Hindlimb muscle (tissue), 1 donor: ENCODE data around the gene TSPOAP1. TPM values are rescaled to one million over a fixed set of nuclear protein-coding genes. Genes with fewer than 3 reads are reported as not detected.
"Not testable (repeated sequence)": the region's sequence is repeated elsewhere in the genome, so short reads cannot be mapped to it uniquely, and the experiment has no call there.

Experiments
- DNase-seq: peaks from one replicate; pipeline ENCODE4 v3.0.0-alpha.2; 2013
- polyA plus RNA-seq: library from polyadenylated mRNA; unstranded; fragments of 120-200 nt; gene quantifications from one replicate; pipeline ENCODE4 v1.2.1, GENCODE V29; 2013; ENCODE audit not compliant: insufficient read length

The TSPOAP1 gene
- polyA plus RNA-seq, 1 donor, result 5.5 TPM

DNA sequence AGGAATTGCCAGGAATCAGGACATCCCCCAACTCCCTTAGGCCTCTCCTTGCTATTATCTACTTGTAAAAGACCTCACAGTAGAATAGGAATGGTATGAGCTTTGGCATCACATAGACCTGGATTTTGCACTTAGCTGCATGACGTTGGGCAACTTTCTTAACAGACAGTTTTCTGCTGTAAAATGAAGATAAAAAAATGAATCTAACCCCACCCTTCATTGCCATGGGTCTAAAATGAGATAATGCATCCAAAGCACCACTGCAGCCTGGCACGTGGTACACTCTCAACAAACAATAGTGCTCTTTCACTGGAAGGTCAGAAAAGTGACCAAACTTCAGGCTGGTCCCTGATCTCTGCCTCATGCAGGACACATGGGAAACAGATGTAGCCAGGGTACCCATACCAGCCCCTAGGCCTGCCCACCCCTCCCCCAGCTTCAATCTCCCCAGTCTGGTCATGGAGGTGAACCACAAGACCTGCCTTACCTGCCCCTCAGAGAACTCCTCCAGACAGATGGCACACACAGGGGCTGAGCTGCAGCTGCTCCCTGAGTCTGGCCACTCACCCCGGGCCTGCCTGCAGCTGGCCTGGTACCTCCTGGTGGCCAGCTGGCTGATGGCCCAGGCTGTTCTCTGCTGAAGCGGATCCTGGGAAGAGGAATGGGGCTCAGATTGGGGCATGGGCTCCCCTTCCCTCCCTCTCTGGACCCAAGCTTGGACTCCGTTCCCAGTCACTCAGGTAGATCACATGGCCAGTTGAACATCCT lies 31.9 kb upstream of the TSPOAP1 start:
- DNase-seq, result no peak

DNA sequence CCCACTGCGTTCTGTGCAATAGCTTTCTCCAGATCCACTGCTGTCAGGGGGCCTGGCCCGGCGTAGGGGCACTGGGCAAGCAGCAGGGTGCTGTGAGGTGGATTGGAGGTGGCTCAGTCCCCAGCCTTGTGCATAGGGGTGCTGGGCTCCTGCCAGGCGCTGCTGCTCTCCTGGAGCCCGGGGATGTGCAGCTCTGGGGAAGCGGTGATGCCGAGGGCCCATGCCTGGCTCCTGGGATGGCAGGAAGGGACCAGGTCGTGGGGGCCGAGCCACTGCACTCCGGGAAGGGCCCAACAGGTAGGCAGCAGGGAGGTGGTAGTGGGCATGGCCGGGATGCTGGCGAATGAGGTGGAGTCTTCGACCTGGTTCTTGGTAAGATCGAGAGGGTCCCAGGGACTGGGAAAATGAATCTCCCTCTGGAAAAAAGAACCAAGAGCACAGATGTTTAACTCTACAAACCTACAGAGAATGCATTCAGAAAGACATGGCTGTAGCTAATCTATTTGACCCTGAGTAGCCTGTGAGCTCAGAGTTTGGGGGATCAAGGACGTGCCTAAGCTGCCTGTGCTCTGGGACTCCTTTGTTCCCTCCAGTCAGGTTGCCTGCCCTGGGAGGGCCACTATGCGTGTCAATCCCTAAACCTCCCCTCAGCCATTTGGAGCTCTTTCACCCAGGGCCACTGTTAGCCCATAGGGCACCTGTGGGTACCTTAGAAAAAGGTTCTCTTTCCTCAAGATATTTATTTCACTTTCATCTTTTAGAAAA lies 30.0 kb upstream of the TSPOAP1 start:
- DNase-seq, result no peak

DNA sequence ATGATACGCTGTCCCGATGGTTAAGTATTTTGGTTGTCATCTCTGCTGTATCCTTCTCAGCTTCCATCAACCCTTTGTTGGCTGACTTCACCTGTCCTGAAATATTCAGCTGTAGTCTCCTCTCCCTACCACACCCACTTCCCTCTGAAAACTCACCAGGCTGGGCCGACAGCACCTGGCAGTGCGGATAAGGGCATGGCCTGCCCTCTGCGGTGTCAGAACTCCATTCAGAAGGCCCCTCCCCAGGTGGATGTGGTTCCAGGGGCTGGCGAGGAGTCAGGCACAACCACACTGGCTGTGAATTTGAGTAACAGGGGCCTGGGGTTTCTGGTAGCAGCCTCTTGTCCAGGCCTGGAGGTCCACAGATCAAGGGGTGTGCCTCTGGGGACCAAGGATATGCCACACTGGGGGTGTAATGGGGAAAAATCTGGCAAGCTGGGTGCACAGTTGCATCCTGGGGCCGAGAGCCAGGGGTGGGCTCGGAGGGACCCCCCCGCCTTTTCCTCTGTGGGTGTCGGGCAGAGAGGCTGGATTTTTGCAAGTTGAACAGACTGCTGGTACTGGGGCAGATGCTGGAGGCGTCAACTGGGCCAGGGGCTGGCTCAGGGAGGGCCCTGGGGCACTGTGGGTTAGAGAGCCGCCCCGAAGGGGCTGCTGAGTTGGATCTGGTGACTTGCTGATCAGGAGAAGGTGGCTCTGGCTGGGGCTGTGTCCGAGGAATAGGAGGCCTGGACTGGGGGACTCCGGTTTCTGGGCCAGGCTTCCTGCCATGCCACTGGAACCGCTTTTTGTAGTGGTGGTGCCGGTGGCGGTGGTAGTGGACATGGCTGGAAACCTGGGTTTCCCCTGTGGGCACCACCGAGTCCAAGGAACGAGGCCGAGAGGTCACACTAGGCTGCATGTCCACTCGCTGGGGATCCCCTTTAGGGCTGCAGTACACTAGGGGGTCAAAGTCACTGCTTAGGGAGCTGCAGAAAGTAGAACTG lies 29.0 kb upstream of the TSPOAP1 start:
- no peak for DNase-seq

DNA sequence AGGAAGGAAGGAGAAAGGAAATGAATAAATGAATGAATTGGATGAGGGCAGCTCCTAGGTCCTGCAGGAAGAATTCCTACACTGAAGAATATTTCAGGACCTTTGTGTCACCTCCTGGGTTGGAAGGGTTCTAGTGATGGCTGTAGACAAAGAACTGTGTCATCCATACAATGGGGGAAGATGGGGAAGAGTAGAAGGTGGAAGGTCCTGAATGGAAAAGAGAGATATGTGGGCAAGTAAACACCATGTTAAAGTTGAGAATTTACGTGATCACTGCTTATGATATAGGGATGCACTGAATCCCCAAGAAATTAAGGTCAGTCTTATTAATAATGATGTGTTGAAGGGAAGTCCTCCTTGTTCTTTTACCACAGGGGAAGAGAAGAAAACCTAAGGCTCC lies 27.6 kb upstream of the TSPOAP1 start:
- DNase-seq, result no peak

DNA sequence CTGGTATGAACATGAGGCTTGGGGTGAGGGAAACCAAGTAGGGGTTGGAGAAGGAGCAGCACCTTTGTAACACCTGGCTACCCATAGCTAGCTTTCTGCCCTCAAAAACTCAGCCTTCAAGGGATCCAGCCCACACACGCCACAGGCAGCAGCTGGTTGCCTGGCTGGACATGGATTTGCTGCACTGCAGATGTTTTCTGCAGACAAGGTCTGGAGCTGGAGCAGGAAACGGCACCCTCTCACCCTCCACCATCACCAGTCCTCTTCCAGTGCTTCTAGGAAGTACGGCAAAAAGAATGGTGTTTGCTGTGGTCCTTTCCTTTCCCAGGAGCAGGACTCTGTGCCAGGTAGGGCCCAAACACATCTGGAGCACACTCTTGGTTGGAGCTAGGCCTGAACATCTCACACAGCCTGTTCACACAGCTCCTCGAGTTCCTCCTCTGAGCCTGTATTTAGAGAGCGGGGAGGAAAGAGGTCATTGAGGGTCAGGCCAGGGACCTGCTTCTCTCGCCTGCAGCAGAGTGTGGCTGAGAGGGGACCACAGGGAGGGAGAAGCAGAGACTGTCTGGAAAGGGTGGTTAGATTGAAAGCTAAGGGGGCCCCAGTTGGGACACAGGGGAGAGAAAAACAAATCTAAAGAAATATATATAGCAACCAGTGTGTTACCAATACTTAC lies 26.1 kb upstream of the TSPOAP1 start:
- no peak for DNase-seq

DNA sequence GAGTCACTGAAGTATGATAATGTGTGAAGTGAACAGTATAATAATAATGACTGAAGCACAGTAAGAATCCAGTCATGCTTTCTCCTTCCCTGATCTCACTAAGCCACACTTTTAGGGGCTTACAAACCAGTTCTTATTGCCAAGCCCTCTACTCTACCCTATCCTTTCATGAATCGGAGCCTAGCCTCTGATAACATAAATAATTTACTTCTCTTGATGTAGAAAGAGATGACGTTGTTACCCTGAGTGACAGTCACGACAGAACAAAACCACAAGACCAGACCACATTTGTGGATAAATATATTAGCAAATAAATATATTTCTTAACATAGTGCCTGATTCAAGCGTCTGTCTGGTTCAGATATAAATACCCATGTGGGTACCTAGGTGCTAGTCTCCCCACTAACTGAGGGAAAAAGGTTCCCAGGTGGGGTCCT lies 24.8 kb upstream of the TSPOAP1 start:
- DNase-seq, result no peak

DNA sequence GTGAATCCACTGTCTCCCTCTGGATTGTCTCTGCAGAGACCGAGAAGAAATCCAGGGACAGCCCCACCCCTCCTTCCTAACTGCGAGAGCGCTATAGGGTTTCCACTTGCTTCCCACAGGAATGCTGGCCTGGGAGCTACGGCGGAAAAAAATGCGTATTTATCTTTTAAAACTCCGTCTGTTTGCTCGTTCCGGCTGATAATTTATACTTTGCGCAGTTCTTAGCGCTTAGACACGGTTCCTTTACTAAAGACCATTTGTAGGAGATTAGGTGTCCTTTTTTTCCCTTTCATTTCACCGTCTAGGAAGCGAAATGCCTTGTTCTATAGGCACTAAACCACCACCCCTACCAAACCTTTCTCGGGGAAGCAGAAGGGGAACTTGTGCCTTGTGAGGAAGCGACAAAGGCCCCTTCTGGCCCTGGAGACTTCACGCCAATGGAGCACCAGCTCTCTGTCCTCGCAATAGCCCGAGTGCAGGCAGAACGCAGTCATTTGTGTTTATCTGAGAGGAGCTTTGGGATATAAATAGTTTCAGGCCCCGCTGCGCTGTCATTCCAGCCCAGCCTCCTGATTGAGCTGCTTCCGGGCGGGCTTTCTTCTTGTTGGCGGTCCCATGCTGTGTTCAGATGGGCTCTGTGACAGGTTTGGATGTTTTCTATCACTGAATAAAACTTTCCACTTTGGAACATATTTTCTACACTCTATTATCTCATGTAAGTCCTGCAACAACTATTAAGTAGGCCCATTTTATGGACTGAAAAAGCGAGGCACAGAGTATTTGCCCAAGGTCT lies 24.2 kb upstream of the TSPOAP1 start:
- no peak for DNase-seq

DNA sequence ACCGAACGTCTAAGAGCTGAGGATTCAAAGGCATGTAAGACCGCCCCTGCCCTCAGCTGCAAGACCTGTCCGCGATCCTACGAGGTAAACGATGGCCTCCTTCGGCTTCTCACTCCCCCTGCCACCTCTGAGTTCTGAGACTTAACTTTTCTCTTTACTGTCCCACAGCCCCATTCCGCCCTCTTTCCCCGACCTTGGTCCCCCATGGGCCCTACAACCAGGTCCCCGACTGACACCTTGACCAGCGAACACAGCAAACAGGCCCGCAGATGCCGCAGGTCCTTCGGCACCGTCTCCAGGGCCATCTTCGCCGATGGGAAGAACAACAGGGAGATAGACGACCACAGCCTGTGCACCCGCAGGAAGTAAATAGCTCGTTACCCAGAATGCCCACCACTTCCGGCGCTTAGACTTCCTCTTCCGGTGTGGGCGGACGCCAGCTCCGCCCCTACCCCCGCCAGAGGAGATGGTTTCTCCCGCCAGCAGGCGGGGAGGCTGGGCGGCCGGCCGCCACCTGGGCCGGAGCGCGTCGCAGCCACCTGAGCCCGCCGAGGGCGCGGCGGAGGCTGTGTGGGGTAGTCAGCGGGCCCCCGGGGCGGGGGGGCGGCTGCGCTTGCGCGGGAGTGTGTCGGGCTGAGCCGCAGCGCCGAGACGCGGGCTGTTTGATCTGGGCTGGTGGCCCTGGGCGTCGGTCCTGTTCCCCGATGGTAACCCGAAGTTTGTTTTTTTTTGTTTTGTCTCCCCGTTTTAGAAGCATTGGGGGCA lies 23.4 kb upstream of the TSPOAP1 start, which contains the start of gene SUPT4H1:
Gene SUPT4H1, minus strand, starts transcription at position 371 of the 765 bp plus-strand sequence. Its CDS starts 66 bp downstream, at position 305.
- peak; percentile 93 for DNase-seq

DNA sequence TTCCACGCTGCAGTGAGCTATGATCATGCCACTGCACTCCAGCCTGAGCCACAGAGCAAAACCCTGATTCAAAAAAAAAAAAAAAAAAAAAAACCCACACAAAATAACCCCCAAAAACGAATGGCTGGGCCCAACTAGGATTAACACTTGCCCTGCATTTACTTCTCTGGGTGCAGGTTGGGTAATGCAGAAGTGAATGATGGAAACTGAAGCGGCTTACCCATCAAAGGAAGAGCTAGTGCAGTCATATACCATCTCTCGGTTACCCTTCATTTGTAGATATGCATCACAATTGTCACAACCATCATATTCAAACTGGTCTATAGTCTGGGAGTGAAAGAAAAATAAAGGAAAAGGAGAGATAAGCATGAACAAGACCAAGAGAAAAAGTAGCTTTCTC lies 22.6 kb upstream of the TSPOAP1 start:
- no peak for DNase-seq

DNA sequence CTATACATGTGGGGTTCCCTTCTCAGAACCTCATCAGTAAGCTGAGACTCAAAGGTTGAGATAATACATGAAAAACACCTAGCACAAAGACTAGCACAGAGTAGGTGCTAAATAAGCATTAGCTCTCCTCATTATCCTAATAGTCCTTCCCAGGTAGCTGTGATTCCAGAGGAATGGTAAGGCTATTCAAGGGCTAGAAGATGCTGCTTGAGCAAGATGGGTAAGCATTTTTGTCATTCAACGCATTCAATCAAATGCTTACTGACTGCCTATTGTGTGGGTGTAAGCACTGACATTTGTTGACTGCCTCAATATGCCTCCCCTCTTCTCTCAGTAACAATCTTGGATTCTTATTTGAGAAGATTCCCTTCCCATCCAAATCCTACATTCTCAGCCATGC lies 19.4 kb upstream of the TSPOAP1 start:
- no peak for DNase-seq

DNA sequence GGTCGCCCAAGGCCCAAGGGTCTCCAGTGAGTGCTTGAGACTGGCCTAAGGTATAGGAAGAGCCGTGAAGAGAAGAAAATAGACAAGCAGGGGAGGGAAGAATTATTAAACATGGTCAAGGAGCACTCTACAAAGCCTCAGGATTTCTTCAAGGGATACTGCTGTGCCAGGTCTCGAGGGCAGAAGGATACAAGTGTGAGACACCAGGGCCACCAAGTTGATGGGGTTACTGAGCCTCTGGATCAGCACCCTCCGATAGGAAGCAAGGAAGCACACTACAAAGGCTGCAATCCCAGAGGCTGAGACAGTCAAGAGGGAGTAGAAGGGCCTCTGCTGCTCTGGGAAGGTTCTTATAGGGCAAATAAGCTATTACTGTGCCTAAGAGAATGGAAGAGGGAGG lies 16.9 kb upstream of the TSPOAP1 start:
- DNase-seq, result no peak

DNA sequence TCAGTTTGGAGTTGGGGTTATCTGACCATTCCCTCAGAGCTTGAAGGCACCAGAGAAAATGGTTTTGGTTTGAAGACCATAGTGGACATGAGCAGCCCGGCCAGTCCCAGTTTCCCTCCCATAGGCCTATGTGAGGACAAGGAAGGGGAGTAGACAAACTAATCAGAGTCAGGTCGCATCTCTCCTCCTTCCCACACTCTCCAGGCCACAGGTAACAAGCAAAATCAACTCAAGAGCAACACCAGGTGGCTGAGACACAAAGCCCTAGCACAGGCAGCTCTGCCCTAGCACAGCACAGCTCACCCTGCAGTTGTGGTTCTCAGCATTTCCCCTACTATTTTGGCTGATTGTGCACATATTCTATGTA lies 16.2 kb upstream of the TSPOAP1 start:
- no peak for DNase-seq

DNA sequence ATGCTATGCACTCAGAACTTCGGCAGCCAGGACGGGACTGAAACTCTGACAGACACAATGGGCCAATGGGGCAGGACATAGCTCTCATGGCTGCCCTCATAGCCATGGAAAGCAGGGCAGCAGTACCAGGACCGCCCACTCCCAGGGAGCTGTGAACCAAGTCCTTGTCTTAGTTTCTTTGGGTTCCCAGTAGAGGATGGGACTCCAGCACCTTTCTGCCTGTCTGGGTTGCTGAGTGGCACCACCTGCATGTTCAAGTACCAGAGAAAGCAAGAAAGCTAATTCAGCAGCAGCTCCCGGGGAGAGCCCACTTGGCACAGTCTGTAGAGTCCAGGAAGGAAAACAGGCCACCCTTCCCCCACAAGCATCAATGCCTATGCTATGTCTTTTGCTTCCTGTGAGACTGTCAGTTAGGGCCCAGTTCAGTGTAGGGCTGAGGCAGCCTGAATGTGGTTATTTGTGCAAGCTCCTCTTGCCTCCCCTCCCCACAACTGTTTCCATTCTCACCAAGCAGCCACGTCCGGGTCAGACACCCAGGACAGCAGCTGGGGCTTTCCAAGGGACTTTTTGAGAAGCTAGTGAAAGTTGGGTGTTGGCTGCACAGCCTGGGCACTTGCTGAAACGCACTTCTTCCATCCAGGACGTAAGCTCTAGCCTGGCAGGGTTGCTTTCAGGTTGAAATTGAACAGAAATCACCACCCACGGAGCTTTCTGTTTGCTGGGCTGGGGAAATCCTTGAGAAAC lies 15.6 kb upstream of the TSPOAP1 start:
- no peak for DNase-seq

DNA sequence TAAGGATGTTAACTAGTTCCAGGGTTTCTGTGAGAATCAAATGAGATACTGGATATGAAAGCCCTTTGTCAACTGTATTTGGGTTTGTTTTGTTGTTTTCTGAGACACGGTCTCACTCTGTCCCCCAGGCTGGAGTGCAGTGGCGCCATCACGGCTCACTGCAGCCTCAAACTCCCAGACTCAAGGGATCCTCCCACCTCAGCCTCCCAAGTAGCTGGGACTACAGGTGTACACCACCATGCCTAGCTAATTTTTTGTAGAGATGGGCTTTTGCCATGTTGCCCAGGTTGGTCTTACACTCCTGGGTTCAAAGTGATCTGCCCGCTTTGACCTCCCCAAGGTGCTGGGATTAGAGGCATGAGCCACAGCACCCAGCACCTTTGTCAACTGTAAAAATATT lies 14.5 kb upstream of the TSPOAP1 start:
- DNase-seq, result no peak

DNA sequence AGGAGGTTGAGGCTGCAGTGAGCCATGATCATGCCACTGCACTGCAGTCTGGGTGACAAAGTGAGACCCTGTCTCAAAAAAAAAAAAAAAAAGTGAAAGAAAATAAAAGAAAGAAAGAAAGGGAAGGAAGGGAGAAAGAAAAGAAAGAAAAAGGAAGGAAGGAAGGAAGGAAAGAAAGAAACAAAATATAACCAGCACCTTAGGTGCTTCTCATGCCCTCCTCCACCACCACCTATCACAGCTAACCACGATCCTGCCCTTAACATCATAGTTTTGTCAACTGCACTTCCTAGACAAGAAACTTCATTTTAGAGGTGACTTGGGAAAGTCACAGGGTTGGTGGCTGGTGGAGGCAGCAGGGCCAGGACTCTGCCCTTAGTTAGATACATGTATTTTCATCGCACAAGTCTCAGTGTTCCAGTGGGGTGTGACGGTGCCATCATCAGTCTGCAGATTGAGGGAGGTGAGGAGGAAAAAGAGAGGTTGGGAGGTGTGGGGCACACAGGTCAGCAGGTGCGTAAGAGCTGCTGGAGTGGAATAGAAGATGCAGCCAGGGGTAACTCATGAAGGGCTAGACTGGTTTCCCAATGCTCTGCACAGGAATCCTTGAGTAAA lies 13.4 kb upstream of the TSPOAP1 start:
- no peak for DNase-seq

DNA sequence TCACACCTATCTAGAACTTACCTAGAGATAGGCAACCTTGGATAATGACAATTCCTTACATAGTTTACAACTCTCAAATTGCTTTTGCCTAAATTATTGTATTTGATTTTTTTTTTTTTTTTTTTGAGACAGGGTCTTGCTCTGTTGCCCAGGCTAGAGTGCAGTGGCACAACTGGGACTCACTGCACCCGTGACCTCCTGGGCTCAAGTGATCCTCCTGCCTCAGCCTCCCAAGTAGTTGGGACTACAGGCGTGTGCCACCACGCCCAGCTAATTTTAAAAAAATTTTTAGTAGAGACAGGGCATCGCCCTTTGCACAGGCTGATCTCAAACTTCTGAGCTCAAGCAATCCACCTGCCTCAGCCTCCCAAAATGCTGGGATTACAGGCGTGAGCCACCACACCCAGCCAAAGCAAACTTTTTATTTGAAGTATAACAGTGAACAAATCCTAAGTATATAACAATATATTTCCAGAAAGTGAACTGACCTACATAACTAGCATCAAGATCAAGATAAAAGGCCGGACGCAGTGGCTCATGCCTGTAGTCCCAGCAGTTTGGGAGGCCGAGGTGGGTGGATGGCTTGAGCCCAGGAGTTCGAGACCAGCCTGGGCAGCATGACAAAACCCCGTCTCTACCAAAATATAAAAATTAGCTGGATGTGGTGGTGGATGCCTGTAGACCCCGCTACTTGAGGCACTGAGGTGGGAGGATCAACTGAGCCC lies 12.7 kb upstream of the TSPOAP1 start:
- not testable (repeated sequence) for DNase-seq

DNA sequence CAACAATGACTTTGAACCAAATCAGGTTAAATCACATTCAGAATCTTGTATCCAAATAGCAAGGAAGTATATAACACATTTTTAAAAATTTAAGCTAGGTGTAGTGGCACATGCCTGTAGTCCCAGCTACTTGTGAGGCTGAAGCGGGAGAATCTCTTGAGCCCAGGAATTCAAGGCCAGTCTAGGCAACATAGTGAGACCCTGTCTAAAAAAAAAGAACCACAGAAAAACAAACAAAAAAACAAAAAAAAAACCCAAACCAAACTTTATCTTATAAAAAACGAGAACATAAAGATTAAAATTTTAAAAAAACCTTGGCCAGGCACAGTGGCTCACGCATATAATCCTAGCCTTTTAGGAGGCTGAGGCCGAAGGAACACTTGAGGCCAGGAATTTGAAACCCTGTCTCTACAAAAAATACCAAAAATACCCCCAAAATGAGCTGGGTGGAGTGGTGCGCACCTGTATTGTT lies 11.8 kb upstream of the TSPOAP1 start:
- no peak for DNase-seq

DNA sequence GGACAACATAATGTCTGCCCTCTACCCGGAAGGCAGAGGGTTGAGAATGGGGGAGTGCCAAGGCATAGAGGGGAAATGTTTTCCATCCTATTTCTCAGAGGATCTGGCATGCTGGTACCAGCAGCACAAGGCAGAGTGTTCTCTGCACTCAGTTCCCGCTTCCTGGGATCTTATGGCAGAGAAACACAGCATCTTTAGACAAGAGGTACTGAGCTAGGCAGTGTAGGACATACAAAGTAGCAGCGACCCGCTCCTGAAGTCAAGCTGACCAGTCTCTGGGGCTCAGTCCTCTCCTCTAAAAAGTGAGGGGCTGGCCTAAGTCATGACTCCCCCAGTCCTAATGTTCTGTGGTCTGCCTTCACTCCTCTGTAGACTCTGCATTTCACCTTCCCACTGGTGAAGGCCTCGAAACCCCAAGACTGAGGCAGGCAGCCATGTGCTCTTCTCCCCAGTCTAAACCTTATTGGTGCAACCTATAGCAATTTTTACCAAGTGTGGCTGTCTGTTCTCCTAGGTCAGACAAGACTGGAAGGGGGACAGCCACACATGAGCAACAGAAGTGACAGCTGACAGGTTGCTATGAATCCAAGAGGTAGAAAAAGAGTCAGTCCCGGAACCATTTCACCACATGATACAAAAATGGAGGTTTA lies 11.3 kb upstream of the TSPOAP1 start:
- DNase-seq, result no peak
